ENCODE data around the gene PDE5A.

The PDE5A gene

GRCh38 chr4:119580293-119580692, 48.3 kb downstream of the PDE5A start:
- no peak for DNase-seq

GRCh38 chr4:119579823-119580222, 48.8 kb downstream of the PDE5A start:
- no peak for DNase-seq

- no peak for DNase-seq
These were observed 58.2 kb downstream of the PDE5A start for GRCh38 chr4:119570401-119570800.

- DNase-seq, result no peak
These were observed 64.5 kb downstream of the PDE5A start for GRCh38 chr4:119564106-119564505.

- DNase-seq, result no peak
These were observed 69.5 kb downstream of the PDE5A start for GRCh38 chr4:119559044-119559647.

GRCh38 chr4:119550857-119551532, 77.6 kb downstream of the PDE5A start:
- DNase-seq, result no peak

- no peak for DNase-seq
These were observed 79.0 kb downstream of the PDE5A start for GRCh38 chr4:119549639-119550038.

- DNase-seq, result no peak
These were observed 84.8 kb downstream of the PDE5A start for GRCh38 chr4:119543779-119544178.

- DNase-seq, result no peak
These were observed 85.4 kb downstream of the PDE5A start for GRCh38 chr4:119543187-119543586.

- no peak for DNase-seq
These were observed 88.4 kb downstream of the PDE5A start for GRCh38 chr4:119540249-119540648.

- DNase-seq, result no peak
These were observed 91.0 kb downstream of the PDE5A start for GRCh38 chr4:119537586-119537985.

- DNase-seq, result no peak
These were observed 91.8 kb downstream of the PDE5A start for GRCh38 chr4:119536572-119537528.

GRCh38 chr4:119532319-119532718, 96.3 kb downstream of the PDE5A start:
- no peak for DNase-seq

- no peak for DNase-seq
These were observed 98.8 kb downstream of the PDE5A start for GRCh38 chr4:119529788-119530187.

- DNase-seq, result no peak
These were observed 101.6 kb downstream of the PDE5A start for GRCh38 chr4:119526786-119527550.

GRCh38 chr4:119525771-119526712, 102.6 kb downstream of the PDE5A start:
- no peak for DNase-seq

- no peak for DNase-seq
These were observed 103.4 kb downstream of the PDE5A start for GRCh38 chr4:119525005-119525749.

- DNase-seq, result no peak
These were observed 105.2 kb downstream of the PDE5A start for GRCh38 chr4:119523399-119523798.

GRCh38 chr4:119521268-119521667, 107.3 kb downstream of the PDE5A start:
- DNase-seq, result no peak

- DNase-seq, result no peak
These were observed 109.6 kb downstream of the PDE5A start for GRCh38 chr4:119518915-119519410.

Data from right forelimb (tissue), 1 donor.